ENCODE measurements around the gene PTPRO. TPM values are rescaled to one million over a fixed set of nuclear protein-coding genes. Genes with fewer than 3 reads are reported as not detected.
"Not testable (repeated sequence)": the region's sequence is repeated elsewhere in the genome, so short reads cannot be mapped to it uniquely, and the experiment has no call there.

Gene PTPRO
- polyA plus RNA-seq, 1 donor from 2014 or later, result 9.4 TPM

DNA sequence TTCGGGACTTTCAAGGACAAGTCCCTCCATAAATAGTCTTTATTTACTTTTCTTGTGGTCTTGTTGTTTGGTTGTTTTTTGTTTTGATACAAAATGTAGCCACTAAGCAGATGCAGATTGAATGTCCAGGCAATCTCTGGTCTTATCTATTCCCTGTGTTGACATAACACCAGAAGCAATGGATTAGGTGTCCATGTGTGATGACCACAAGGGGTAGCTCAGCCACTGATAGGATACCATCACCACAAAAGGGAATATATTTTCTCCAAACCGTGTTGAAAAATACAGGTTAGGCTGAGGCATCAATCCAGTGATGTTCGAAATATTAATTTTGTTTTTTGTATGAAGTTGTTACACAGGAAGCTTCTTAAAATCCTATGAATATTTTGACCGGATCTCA, 270.6 kb downstream of the PTPRO start:
- H3K27ac Mint-ChIP-seq, result no peak overlapping the region

DNA sequence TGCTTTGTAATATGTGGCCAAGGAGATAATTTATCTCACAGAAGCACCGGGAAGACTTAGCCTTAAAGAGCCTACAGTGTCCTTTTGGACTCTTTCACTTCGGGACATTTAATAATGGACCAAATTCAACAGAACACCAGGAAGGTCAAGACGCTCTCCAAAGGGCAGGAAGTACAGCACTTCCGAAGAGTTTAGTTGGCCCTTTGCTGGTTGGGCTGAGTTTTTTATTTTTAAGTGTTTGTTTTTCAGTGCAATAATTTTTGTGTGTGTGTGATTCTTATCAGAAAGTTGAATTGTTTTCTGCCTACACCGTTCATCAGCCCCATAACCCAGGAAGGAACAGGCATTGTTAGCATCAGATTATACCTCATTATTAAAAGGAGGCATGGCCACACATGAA, 273.9 kb downstream of the PTPRO start:
- no peaks in the 10 kb centered on the region for H3K9me3 Mint-ChIP-seq
- peaks cover 0 to 5% (median 0%) of the 10 kb centered on the region in 3 donors for H3K4me1 Mint-ChIP-seq
- peaks cover 5% of the 10 kb centered on the region for H3K36me3 Mint-ChIP-seq
- no peak overlapping the region for H3K4me3 Mint-ChIP-seq
- no peak overlapping the region for H3K27ac Mint-ChIP-seq
- H3K27me3 Mint-ChIP-seq, result no peaks in the 10 kb centered on the region

More for the DNA sequence above, 270.6 kb downstream of the PTPRO start:
- Mint-ChIP-seq H3K4me3 (no peak overlapping the region), H3K9me3 (no peaks in the 10 kb centered on the region), H3K36me3 (peaks cover 10% of the 10 kb centered on the region), H3K4me1 (peaks cover 4 to 10% (median 6%) of the 10 kb centered on the region in 3 donors), H3K27me3 (no peaks in the 10 kb centered on the region)

DNA sequence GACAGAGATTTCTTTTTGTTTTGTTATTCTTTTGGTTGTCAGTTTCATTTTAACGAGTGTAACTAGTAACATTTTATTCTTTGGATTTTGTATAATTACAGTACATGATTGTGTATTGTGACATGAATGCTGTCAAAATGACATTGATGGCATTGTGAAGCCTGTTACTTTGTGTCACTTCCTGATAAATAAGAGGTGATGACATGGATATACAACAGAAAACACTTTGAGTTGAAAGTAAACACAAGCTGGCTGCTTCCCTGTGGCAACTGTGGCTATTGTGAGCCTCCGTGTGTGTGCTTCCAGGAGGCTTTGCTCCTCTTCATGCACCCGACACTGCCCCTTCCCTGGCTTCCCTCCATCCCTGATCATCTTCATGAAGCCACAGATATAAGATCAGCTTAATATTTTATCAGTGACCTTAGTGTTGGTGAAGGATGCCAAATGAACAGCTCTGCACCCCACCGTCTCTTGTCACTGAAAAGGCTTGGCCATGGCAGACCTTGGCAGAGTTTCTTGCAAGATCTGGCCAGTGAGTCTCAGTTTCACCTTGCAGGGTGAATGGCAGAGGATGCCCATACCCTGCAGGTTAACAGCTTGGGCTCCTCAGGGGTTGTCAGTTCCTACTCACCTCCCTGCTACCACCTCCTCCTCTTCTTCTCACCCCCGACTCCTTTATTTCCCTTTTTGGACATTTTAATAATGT, 275.0 kb downstream of the PTPRO start:
- peak overlapping the region in 1 of 4 donors; percentile 65 for H3K4me3 Mint-ChIP-seq

DNA sequence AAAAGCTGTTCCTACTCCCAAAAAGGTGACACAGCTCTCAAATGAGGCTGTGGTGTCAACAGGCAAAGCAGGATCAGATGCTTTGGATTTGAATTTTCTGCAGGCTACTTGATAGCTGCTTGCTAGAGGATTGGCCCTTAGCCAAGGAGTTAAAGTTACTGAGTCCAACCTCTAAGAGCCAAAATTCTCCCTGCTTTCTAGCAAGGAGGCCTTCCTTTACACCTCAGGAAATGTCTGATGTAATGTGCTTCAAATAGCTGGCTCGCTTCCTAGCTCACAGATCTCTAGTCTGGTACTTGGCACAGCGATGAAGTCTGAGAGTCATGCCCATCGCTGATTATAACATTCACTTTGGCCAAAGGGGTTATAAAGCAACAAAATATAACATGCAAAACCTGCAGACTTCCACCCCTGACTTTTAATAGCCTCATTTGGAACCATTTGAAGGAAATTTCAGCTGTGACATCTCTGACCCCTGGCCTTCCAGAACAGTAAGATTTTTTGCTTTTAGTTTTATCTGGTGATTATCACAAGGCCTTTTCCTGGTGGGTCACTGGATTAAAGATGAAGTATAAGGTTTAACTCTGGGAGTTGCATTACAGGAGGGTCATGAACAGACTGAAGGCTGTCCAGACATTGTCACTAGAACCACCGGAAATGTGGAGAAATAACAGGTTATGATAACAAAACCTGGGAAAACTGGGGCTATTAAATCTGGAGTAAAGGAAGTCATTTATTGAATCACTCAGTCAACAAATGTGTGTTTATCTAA, 277.1 kb downstream of the PTPRO start:
- Mint-ChIP-seq H3K27ac (no peak overlapping the region), H3K4me3 (no peak overlapping the region), H3K4me1 (peaks cover 0 to 5% (median 0%) of the 10 kb centered on the region in 3 donors), H3K36me3 (peaks cover 3% of the 10 kb centered on the region), H3K9me3 (no peaks in the 10 kb centered on the region), H3K27me3 (peaks cover 3% of the 10 kb centered on the region)

More for the DNA sequence above, 275.0 kb downstream of the PTPRO start:
- Mint-ChIP-seq H3K9me3 (no peaks in the 10 kb centered on the region), H3K27ac (no peak overlapping the region), H3K4me1 (peaks cover 0 to 5% (median 0%) of the 10 kb centered on the region in 3 donors), H3K36me3 (peaks cover 3% of the 10 kb centered on the region), H3K27me3 (peaks cover 3% of the 10 kb centered on the region)

DNA sequence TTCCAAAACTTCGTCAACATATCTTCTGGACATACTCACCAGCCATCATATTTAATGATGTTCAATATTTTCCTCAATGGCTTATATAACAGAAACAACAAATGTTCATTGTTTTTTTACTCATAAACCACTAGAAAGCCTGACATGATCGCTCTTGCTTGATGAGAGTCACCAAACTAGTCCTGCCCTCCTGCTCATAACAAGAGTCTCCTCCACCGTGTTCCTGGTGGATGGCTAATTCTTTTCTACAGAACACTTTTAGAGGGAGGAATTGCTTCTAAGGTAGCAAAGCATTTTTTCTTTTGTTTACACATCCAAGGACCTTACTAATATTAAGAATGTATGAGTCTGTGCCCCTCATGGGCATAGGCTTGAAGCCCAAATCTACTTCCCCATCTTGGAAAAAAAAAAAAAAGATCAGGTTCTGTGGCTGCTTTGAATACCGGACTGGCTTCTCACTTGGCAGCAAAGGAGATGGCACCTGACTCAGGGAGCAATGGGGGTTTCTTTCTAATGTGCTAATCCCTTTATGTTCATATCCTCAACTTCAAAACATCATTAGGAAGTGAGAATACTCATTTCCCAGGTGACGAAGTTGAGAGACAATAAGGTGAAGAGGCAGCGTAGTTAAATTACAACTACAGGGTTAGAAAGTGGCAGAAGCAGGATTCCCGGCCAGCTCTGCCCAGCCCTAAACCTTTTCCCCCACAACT, 278.1 kb downstream of the PTPRO start:
- Mint-ChIP-seq H3K27ac (no peak overlapping the region), H3K36me3 (peaks cover 3% of the 10 kb centered on the region), H3K4me1 (peaks cover 0 to 5% (median 0%) of the 10 kb centered on the region in 3 donors), H3K27me3 (peaks cover 3% of the 10 kb centered on the region), H3K4me3 (no peak overlapping the region), H3K9me3 (no peaks in the 10 kb centered on the region)

DNA sequence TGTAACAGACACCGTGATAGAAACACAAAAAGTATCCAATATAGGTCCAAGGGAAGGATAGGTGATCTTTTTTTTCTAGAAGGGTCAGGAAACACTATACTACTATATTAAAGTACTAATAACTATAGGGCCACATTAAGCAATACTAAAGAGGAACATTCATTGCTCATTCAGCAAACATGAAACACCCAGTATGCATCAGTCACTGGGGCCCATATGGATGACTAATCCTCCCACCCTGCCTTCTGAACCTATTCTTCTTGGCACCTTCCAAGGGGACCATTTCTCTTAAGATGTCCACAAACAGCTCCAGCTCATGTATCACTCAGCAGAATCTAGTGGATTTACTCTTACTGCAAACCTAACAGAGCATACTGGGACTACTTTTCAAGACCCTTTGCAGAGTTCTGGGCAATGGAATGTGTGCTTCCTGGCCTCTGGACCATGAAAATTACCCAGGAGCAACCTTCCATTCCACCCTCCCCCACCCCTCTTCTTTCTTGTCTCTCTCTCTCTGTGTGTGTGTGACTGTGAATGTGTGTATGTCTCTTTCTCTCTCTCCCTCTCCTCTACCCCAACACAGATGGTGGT, 279.0 kb downstream of the PTPRO start:
- Mint-ChIP-seq H3K27ac (no peak overlapping the region), H3K36me3 (no peaks in the 10 kb centered on the region), H3K9me3 (no peaks in the 10 kb centered on the region), H3K27me3 (peaks cover 3% of the 10 kb centered on the region), H3K4me3 (no peak overlapping the region), H3K4me1 (peaks cover 0 to 5% (median 0%) of the 10 kb centered on the region in 3 donors)

DNA sequence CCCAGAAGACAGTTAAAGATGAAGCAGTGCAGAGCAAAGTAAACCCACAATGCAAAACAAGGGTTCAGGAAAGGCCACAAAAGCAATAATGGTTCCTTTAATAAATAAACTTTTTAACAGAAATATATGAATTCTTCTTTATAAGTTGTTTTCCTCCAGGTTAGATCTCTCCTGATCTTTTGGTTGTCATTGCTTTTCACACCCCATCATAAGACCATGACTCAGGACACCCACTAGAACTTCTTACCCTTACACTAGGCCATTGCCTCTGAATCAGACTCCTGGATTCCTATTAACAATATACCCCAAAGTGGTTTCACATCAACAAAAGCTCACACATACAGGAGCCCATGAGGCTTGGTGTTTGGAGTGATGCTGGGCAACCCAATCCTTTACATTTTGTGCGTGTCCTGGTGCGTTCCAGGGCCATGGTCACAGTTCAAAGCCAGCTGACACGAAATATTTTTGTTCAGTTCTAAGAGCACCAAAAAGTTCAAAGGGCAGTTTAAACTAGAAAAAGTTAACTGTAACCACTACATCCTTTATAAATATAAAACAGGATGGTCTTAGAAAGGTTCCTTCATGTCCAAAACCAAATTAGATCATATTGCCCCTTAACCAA, 279.9 kb downstream of the PTPRO start:
- Mint-ChIP-seq H3K9me3 (no peaks in the 10 kb centered on the region), H3K27me3 (peaks cover 3% of the 10 kb centered on the region), H3K36me3 (no peaks in the 10 kb centered on the region), H3K4me1 (peaks cover 0 to 5% (median 0%) of the 10 kb centered on the region in 3 donors), H3K4me3 (no peak overlapping the region), H3K27ac (peak overlapping the region in 1 of 3 donors; percentile 35)

DNA sequence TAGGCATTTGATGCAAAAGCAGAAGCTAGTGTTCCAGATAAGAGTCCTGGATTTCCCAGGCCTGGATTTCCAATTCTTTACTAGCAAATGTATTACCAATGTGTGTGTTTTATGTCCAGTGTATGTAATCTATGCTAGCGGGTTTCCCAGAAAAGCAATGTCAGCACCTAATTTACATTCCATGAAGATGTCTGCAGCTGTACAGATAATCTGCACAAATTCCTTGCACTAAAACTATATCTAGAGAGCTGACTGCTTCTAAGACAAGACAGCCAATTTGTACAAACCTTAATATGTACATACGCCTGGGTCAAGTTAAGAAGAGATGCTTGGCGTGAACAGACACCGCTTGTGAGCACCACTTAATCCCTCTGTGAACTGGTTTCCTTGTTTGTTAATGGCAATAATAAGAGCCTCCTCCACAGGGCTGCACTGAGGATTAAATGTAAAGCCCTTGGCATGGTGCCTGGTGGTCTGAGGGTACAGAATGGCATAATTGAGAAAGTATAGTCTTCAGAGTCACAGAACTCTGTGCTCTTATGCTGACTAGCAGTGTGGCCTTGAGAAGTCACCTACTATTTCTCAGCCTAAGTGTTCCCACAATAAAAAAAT, 281.3 kb downstream of the PTPRO start:
- Mint-ChIP-seq H3K9me3 (no peaks in the 10 kb centered on the region), H3K4me3 (no peak overlapping the region), H3K27me3 (peaks cover 3% of the 10 kb centered on the region), H3K36me3 (no peaks in the 10 kb centered on the region), H3K27ac (no peak overlapping the region), H3K4me1 (no peaks in the 10 kb centered on the region)

DNA sequence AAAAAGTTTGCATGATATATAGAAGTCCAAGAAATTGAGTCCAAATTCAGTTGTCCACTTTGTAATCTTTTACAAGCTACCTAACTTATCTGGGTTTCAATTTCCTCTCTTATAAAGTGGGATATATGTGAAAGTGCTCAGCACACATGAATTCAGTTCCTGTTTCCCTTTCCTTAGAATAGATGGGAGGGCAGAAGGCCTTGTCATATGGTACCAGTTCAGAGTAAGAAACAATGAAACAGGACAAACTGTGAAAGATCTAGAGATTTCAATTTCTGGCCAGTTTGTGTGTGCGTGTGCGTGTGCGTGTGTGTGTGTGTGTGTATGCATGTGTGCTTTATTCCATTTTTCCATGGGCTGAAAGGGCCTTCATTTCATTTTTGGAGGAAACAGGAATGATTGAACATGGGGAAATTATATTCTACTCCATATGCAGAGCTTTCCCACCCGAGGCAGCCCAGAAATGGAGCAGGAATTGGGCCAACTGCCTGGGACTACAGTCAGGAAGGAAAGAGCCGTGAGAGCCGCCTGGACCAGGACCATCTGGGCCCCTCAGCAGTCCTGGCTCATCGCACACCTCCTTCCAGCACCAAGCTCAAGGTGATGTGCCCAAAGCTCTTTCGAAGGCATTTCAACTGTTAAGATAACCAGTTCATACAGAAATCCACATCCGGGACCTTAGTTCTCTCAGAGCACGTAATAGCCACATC, 283.7 kb downstream of the PTPRO start:
- H3K27me3 Mint-ChIP-seq, result peaks cover 3% of the 10 kb centered on the region
- no peak overlapping the region for H3K27ac Mint-ChIP-seq
- no peaks in the 10 kb centered on the region for H3K4me1 Mint-ChIP-seq
- no peaks in the 10 kb centered on the region for H3K9me3 Mint-ChIP-seq
- no peak overlapping the region for H3K4me3 Mint-ChIP-seq
- H3K36me3 Mint-ChIP-seq, result no peaks in the 10 kb centered on the region

DNA sequence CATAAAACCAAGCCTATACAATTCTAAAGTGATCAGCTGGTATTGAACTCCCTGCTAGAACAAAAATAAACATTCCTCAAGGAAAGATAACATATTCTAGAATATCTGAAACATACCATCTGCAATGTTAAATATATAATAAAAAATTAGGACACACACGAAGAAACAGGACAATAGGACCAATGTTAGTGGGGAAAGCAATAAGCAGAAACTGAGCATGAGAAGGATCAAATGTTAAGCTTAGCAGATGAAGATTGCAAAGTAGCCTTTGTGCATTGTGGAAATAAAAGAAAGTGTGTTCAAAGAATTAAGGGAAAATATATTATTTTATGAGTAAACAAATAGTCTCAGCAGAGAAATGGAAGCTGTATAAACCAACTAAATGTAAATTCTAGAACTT, 286.1 kb downstream of the PTPRO start:
- Mint-ChIP-seq H3K4me3 (no peak overlapping the region), H3K27me3 (no peaks in the 10 kb centered on the region), H3K36me3 (no peaks in the 10 kb centered on the region), H3K9me3 (peaks cover 0 to 5% (median 0%) of the 10 kb centered on the region in 3 donors), H3K4me1 (no peaks in the 10 kb centered on the region), H3K27ac (no peak overlapping the region)

DNA sequence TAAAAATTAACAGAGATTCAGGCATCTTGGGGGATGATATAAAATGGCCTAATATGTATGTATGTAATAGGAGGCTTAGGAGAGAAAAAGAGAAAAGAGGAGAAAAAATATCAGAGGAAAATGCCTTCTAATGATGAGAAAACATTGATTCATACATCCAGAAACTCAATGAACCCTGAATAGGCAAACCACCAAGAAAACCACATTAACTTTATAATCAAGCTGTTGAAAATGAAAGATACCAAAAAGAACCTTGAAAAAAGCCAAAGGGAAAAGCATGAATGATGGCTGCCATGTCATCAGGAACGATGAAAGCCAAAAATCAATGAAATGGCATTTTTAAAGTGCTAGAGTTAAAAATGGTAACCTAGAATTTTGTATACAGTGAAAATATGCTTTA, 286.6 kb downstream of the PTPRO start:
- H3K27ac Mint-ChIP-seq, result no peak overlapping the region
- H3K4me1 Mint-ChIP-seq, result no peaks in the 10 kb centered on the region
- no peak overlapping the region for H3K4me3 Mint-ChIP-seq
- no peaks in the 10 kb centered on the region for H3K27me3 Mint-ChIP-seq
- peaks cover 0 to 7% (median 0%) of the 10 kb centered on the region in 3 donors for H3K9me3 Mint-ChIP-seq
- H3K36me3 Mint-ChIP-seq, result no peaks in the 10 kb centered on the region

DNA sequence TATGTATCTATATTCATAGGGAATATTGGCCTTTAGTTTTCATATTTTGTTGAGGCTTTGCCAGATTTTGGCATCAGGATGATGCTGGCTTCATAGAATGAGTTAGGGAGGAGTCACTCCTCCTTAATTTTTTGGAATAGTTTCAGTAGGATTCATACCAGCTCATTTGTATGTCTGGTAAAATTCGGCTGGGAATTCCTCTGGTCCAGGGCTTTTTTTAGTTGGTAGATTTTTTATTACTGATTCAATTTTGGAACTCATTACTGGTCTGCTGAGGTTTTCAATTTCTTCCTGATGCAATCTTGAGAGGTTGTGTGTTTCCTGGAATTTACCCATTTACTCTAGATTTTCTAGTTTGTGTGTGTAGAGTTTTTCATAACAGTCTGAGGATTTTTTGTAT, 291.7 kb downstream of the PTPRO start:
- Mint-ChIP-seq H3K36me3 (no peaks in the 10 kb centered on the region), H3K4me3 (no peak overlapping the region), H3K4me1 (no peaks in the 10 kb centered on the region), H3K27me3 (peaks cover 4% of the 10 kb centered on the region), H3K9me3 (peaks cover 0 to 13% (median 6%) of the 10 kb centered on the region in 3 donors), H3K27ac (no peak overlapping the region)

DNA sequence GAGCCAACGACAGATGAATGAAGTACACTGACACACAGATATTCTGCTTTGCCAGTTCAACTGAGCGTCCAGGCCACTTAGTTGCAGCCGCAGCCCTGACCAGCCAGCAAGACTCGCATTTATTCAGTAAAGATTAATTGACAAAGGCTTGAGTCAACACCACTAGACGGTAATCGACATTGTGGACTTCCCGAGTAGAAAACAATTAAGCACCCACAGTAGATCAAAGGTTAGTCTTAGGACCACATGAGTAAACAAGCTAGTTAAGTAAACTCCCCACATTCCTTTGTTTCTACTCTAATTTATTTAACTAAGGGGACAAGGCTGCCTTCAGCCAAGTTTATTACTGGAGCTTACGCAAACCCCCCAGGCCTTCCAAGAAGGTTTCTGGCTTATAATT, 294.2 kb downstream of the PTPRO start:
- not testable (repeated sequence) for H3K27me3 Mint-ChIP-seq, H3K4me1 Mint-ChIP-seq, H3K27ac Mint-ChIP-seq, H3K4me3 Mint-ChIP-seq, H3K36me3 Mint-ChIP-seq
- peaks cover 0 to 13% (median 6%) of the 10 kb centered on the region in 3 donors for H3K9me3 Mint-ChIP-seq
